Ishikawa (cell line): ENCODE measurements around the gene PSD.

Experiments used
- CEBPB ChIP-seq: IDR thresholded peaks from 2 replicates; pipeline ENCODE4 v1.6.1; 2012
- CREB1 ChIP-seq: IDR thresholded peaks from 2 replicates; pipeline ENCODE4 v1.6.1; 2012; ENCODE audit warnings: low read depth
- EGR1 ChIP-seq: IDR thresholded peaks from 2 replicates; pipeline ENCODE4 v1.6.1; 2012
- EP300 ChIP-seq: IDR thresholded peaks from 2 replicates; pipeline ENCODE4 v1.6.1; 2012; ENCODE audit warnings: borderline replicate concordance
- FOXM1 ChIP-seq: IDR thresholded peaks from 2 replicates; pipeline ENCODE4 v1.6.1; 2012; ENCODE audit warnings: low read depth, borderline replicate concordance
- NFIC ChIP-seq: IDR thresholded peaks from 2 replicates; pipeline ENCODE4 v1.6.1; 2012
- RAD21 ChIP-seq: IDR thresholded peaks from 2 replicates; pipeline ENCODE4 v1.6.1; 2012; ENCODE audit warnings: low read depth
- TAF1 ChIP-seq: IDR thresholded peaks from 2 replicates; pipeline ENCODE4 v1.6.1; 2012; ENCODE audit warnings: low read depth, mild to moderate bottlenecking
- TCF12 ChIP-seq: IDR thresholded peaks from 2 replicates; pipeline ENCODE4 v1.6.1; 2012; ENCODE audit warnings: low read depth
- TEAD4 ChIP-seq: IDR thresholded peaks from 2 replicates; pipeline ENCODE4 v1.6.1; 2012
- YY1 ChIP-seq: IDR thresholded peaks from 2 replicates; pipeline ENCODE4 v1.6.1; 2012; ENCODE audit warnings: low read depth
- ZBTB7A ChIP-seq: IDR thresholded peaks from 2 replicates; pipeline ENCODE4 v1.6.1; 2012; ENCODE audit warnings: low read depth
- TF ChIP-seq, protein P1 (sequence below): IDR thresholded peaks from 2 replicates; pipeline ENCODE4 v1.6.1; 2012; ENCODE audit warnings: low read depth, mild to moderate bottlenecking
- TF ChIP-seq, protein P2 (sequence below): IDR thresholded peaks from 2 replicates; pipeline ENCODE4 v1.6.1; 2012
- TF ChIP-seq, protein P3 (sequence below): IDR thresholded peaks from 2 replicates; pipeline ENCODE4 v1.6.1; 2012

The PSD gene

DNA sequence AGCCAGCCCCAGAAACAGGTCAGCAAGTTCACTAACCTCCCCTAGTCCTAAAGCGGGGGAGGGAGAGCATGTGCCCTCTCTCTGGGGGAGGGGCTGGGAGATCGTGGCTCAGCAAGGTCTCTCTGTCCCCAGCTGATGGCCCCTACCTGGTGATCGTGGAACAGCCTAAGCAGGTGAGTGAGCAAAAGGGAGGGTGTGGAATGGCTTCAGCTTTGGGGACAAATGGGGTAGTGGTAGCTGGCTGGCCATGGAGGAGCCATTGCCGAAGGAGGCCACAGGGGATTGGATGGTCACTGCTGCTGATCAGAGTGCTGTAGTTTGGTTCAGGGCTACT, 22.3 kb downstream of the PSD start:
- TF ChIP-seq CEBPB (no peak), ZBTB7A (no peak)
- TF ChIP-seq, protein P1, sequence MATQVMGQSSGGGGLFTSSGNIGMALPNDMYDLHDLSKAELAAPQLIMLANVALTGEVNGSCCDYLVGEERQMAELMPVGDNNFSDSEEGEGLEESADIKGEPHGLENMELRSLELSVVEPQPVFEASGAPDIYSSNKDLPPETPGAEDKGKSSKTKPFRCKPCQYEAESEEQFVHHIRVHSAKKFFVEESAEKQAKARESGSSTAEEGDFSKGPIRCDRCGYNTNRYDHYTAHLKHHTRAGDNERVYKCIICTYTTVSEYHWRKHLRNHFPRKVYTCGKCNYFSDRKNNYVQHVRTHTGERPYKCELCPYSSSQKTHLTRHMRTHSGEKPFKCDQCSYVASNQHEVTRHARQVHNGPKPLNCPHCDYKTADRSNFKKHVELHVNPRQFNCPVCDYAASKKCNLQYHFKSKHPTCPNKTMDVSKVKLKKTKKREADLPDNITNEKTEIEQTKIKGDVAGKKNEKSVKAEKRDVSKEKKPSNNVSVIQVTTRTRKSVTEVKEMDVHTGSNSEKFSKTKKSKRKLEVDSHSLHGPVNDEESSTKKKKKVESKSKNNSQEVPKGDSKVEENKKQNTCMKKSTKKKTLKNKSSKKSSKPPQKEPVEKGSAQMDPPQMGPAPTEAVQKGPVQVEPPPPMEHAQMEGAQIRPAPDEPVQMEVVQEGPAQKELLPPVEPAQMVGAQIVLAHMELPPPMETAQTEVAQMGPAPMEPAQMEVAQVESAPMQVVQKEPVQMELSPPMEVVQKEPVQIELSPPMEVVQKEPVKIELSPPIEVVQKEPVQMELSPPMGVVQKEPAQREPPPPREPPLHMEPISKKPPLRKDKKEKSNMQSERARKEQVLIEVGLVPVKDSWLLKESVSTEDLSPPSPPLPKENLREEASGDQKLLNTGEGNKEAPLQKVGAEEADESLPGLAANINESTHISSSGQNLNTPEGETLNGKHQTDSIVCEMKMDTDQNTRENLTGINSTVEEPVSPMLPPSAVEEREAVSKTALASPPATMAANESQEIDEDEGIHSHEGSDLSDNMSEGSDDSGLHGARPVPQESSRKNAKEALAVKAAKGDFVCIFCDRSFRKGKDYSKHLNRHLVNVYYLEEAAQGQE: no peak

DNA sequence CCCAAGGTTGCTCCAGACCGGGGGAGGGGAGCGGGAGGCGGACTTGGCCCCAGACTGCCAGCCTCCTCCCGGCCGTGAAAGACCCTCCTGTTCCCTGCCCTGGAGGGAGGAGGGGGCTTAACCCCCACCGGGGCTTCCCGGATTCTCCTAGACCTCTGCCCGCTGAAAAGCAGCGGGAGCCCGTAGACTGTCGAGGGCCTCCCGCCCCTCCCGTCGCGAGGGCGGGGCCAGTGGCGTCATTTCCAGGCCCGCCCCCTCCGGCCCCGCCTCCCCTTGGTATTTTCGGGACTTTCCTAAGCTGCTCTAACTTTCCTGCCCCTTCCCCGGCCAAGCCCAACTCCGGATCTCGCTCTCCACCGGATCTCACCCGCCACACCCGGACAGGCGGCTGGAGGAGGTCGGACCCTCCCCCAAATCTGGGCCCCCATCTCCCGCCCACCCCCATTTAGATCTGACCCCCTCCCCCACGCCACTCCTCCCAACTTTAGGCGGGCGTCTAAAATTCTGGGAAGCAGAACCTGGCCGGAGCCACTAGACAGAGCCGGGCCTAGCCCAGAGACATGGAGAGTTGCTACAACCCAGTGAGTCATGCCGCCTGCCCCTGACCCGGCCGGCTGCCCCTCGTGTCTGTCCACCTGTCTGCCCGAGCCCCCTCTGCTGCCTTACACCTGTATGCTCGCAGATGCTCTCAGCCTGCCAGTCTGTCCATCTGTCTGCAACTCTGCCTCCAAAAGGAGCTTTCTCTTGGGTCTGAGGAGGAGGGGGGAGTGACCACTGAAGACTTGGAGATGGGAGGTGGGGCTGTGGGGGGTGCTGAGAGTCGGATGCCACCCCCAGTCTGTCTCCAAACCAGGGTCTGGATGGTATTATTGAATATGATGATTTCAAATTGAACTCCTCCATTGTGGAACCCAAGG, 22.9 kb downstream of the PSD start, which contains the start of gene NFKB2:
TSS of gene NFKB2 (plus strand) at position 306 of the 917 bp plus-strand sequence. CDS start at position 561, 255 bp downstream.
- TF ChIP-seq EGR1 (peak; percentile 35; the same call in 1 of the 2 replicates), TCF12 (no peak), FOXM1 (no peak), TAF1 (peak; percentile 59; the same call in 1 of the 2 replicates), NFIC (no peak), ZBTB7A (peak; percentile 58; the same call in 1 of the 2 replicates), TEAD4 (peak; percentile 67), CEBPB (no peak), YY1 (no peak), CREB1 (peak; percentile 92), EP300 (no peak), RAD21 (no peak)
- TF ChIP-seq, protein P2, sequence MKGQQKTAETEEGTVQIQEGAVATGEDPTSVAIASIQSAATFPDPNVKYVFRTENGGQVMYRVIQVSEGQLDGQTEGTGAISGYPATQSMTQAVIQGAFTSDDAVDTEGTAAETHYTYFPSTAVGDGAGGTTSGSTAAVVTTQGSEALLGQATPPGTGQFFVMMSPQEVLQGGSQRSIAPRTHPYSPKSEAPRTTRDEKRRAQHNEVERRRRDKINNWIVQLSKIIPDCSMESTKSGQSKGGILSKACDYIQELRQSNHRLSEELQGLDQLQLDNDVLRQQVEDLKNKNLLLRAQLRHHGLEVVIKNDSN: no peak
- TF ChIP-seq, protein P1: no peak
- TF ChIP-seq, protein P3, sequence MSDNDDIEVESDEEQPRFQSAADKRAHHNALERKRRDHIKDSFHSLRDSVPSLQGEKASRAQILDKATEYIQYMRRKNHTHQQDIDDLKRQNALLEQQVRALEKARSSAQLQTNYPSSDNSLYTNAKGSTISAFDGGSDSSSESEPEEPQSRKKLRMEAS: no peak; the same call in 1 of the 2 replicates

DNA sequence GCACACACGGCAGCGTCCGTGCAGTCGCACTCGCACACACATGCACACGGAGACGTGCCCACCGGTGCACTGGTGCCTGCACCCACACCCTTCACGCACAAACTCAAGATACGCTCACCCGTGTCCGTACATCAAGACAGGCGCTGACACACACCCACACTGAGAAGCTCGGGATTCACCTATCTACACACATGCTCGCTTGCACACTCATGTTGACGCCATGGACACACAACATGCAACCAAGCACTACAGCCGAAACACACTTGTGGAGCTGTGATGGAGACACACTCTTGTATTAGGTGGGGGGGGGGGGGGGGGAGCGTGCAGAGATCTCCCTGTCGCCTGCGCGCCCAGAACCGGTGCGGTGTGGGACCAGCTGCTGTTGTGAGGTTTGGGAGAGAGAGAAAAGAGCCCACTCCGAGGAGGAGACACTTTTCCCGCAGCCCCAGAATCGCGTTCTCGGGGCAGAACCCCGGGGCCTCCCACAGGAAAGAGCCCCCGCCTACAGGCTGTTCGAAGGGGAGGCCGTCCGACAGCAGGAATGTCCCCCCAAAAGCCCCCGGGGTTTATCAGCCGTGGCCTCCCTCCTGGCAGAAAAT, 23.7 kb downstream of the PSD start:
- TF ChIP-seq YY1: 0 out of 2 replicates have a peak, but pooled peaks have one; percentile 4
- TF ChIP-seq, protein P2: no peak

DNA sequence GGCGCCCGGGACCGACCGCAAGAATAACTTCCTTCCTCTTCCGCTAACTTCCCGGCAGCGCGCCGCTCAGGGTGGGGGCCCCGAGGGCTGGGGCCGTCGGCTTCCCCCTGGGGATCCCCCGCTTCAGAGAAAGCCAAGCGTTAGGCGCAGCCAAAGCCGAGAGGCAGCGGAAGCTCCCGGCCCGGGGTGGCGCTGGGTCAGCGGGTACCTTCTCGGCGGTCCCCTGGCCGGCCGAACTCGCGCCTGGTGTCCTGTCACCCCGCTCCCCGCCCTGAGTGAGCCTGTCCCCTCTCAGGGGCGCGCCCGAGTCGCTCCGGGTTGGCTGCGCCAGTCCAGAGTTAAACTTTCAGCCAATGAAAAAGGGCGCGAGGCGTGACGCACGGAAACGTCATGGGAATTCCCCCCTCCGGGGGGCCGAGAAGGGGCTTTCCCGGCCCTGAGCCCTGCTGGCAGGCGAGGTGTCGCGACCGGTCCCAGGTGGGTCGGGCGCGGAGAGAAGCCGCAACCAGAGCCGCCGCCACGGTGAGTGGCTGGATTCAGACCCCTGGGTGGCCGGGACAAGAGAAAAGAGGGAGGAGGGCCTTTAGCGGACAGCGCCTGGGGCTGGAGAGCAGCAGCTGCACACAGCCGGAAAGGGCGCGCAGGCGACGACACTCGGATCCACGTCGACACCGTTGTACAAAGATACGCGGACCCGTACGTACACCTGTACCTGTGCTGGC, 24.3 kb downstream of the PSD start:
- TF ChIP-seq TAF1 (peak; percentile 49; the same call in 1 of the 2 replicates), CREB1 (peak; percentile 99), ZBTB7A (peak; percentile 82; the same call in 1 of the 2 replicates), EP300 (peak; percentile 61; the same call in 1 of the 2 replicates), FOXM1 (peak; percentile 65; the same call in 1 of the 2 replicates), RAD21 (peak; percentile 83; the same call in 1 of the 2 replicates), YY1 (0 out of 2 replicates have a peak, but pooled peaks have one; percentile 11), TCF12 (peak; percentile 73), TEAD4 (peak; percentile 38; the same call in 1 of the 2 replicates), CEBPB (no peak), NFIC (no peak; the same call in 1 of the 2 replicates), EGR1 (no peak)
- TF ChIP-seq, protein P3: peak; percentile 48
- TF ChIP-seq, protein P1: peak; percentile 57
- TF ChIP-seq, protein P2: no peak; the same call in 1 of the 2 replicates
